Lower leg skin (tissue), 4 donors: ENCODE results near the gene THADA. TPM values are rescaled to one million over a fixed set of nuclear protein-coding genes. Genes with fewer than 3 reads are reported as not detected.

Experiments used
- DNase-seq, 2 donors: peaks; one replicate each; pipeline ENCODE4 v3.0.0-alpha.2; 2019; ENCODE audit warnings: low spot score in 2 of 2
- H3K4me3 ChIP-seq: fragments of 200-600 bp; sonication (generic); 2 replicates; pipeline ENCODE4 v1.5.1; 2017; ENCODE audit warnings: mild to moderate bottlenecking, low read depth; ENCODE audit not compliant: poor library complexity, severe bottlenecking
- POLR2A ChIP-seq, 2 donors: fragments of 450-650 bp; IDR thresholded peaks; one replicate each; pipeline ENCODE4 v1.6.1; 2016 to 2017; ENCODE audit warnings: antibody characterized with exemption in 2 of 2, mild to moderate bottlenecking in 1 of 2, moderate library complexity in 1 of 2
- WGBS, 2 donors: methylation state at CpG; one replicate each; pipeline ENCODE4 v1.1.5; 2018; 5-methylcytosine and 5-hydroxymethylcytosine counted together
- intact Hi-C: fragments of 100-400 bp; cut with DNase I; formaldehyde crosslinking; loops from one replicate; pipeline ENCODE4 v1.15.0; 2023; ENCODE audit warnings: low total_unique reads
- total RNA-seq, 4 donors: library from RNA; depleted of rRNA; stranded (reverse); fragments of >200 nt; gene quantifications; one replicate each; pipeline ENCODE4 v1.1.0, GENCODE V29; 2016
- TF ChIP-seq, protein P1 (sequence below), 3 donors: fragments of 450-650 bp; IDR thresholded peaks; one replicate each; pipeline ENCODE4 v1.5.1; 2016; ENCODE audit warnings: antibody characterized with exemption in 3 of 3, mild to moderate bottlenecking in 3 of 3, moderate library complexity in 2 of 3

THADA gene
- total RNA-seq, 4 donors from 2014 or later = 19.5 to 26.4 (median 22.2) TPM

DNA sequence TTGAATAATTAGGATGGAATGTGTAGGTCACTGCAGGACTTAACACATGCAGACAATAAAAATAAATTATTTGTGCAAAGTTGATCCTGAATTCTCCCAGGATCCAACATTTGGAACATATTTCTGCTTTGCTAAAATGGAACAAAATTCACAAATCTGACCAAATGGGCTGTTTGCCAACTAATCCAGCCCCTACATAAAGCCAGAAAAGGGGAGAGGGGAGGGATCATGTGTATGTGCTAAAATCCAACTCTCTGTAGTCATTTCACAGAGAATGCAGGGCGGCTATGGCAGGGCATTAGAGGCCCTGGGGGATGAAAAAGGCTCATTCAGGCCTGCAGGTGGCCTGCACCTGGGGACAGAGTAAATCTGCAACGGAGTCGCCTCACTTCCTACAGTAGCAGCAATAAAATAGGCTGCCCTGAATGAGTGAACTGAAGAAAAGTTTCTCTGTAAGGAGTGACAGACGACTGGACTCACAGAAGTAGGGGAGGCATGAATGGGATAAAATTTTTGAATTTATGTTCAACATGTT lies 365.4 kb downstream of the THADA start:
- intact Hi-C loops = loop anchor here (5.0 to 10.0 kb wide), 2 partner anchors 314 to 398 kb away; no protein-coding TSS in a partner anchor
- DNase-seq = no peak
- 69 to 70% methylated on average over 4 of the region's 4 CpGs for WGBS, 2 donors
- TF ChIP-seq, protein P1, sequence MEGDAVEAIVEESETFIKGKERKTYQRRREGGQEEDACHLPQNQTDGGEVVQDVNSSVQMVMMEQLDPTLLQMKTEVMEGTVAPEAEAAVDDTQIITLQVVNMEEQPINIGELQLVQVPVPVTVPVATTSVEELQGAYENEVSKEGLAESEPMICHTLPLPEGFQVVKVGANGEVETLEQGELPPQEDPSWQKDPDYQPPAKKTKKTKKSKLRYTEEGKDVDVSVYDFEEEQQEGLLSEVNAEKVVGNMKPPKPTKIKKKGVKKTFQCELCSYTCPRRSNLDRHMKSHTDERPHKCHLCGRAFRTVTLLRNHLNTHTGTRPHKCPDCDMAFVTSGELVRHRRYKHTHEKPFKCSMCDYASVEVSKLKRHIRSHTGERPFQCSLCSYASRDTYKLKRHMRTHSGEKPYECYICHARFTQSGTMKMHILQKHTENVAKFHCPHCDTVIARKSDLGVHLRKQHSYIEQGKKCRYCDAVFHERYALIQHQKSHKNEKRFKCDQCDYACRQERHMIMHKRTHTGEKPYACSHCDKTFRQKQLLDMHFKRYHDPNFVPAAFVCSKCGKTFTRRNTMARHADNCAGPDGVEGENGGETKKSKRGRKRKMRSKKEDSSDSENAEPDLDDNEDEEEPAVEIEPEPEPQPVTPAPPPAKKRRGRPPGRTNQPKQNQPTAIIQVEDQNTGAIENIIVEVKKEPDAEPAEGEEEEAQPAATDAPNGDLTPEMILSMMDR (IDR thresholded peaks at IDR 0.05) = no peak
- no peak for TF ChIP-seq POLR2A (IDR thresholded peaks at IDR 0.05)
- no peak overlapping the region for H3K4me3 ChIP-seq

DNA sequence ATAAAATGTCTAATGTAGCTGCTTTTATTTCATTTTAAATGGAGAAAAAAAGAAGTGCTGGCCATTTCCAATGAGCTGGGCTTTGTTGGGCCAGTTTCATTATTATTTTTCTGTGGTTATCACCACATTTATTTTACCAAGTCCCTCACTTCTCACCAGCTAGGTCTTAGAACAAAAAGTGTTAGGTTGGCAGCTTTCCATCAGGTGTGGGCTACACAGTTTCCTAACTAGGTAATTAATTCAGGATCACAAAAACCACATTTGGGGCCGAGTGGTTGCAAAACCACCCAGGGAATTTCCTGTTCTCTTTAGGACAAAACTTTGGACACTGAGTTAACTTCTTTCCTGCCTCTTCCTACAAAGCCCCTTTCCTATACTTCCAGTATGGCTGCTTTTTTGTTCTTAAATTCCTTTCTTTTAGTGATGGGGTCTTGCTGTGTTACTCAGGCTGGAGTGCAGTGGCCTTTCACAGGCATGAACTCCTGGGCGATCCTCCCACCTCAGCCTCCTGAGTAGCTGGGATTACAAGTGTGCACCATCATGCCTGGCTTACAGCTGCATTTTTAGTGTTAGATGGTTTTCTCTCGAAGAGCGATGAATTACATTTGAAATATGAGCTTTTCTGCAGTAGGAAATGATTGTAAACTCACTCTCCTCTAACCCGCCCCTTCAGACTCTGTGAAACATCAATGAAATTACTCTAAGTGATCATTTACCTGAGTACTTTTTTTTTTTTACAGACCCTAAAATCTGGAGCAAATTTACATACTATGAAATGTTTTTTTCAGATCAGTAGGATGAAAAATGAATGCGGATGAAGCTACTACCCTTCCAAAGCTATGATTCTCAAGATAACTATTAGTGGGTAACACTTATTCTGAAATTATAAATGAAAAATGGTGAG lies 366.8 kb downstream of the THADA start:
- intact Hi-C loops = loop anchor here (10.0 kb wide), 3 partner anchors 254 to 284 kb away; no protein-coding TSS in a partner anchor
- TF ChIP-seq, protein P1 (IDR thresholded peaks at IDR 0.05) = no peak
- no peak for TF ChIP-seq POLR2A (IDR thresholded peaks at IDR 0.05)
- no peak for DNase-seq
- 32 to 35% methylated on average over 6 of the region's 6 CpGs for WGBS, 2 donors
- H3K4me3 ChIP-seq = no peak overlapping the region

DNA sequence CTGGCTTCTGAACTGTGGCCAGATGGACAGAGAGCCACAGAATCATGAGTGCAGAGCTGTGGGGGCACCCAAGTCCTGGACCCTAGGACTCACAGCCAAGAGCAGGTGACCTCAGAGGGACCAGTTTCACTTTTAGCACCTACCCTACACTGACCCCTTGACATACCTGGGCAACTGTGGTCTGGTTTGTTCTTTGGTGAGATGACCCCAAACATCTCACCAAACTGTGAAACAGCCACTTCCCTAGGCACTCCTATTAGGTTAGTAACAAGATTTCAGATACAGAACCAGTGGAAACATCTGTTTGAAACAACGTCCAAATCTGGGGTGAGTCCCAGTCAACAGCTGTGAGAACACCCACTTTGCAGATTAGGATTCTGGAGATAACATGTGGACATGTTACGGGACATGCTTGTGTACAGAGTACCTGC lies 367.5 kb downstream of the THADA start:
- WGBS, 2 donors = 20 to 23% methylated on average over 2 of the region's 2 CpGs
- TF ChIP-seq POLR2A (IDR thresholded peaks at IDR 0.05) = no peak
- TF ChIP-seq, protein P1 (IDR thresholded peaks at IDR 0.05) = no peak
- intact Hi-C loops = loop anchor here (10.0 kb wide), 3 partner anchors 254 to 284 kb away; no protein-coding TSS in a partner anchor
- no peak for DNase-seq
- no peak overlapping the region for H3K4me3 ChIP-seq

DNA sequence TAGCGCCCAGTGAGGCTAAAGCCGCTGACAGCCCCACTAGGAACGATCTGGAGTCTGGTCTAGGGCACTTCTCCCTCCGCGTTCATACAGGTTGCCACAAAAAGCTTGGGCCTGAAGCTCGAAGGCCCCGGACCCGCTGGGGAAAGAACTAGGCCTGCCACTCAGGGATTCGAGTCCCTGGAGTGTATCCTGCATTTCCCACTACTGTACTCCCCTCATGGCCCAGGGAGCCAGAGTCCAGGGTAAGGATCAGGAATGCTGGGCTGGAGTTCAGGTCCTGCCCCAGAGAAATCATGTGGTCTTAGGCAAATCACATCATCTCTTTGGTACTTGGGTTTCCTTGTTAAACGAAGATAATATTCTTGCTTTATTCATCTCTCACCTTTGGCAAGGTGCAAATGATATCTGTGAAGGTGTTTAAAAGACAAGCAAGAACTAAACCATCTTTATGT lies 368.0 kb downstream of the THADA start:
- no peak for TF ChIP-seq POLR2A (IDR thresholded peaks at IDR 0.05)
- TF ChIP-seq, protein P1 (IDR thresholded peaks at IDR 0.05) = no peak
- peak overlapping the region; percentile 62 for H3K4me3 ChIP-seq
- intact Hi-C loops = loop anchor here (10.0 kb wide), 3 partner anchors 253 to 283 kb away; no protein-coding TSS in a partner anchor
- 2 to 3% methylated on average over 7 to 8 of the region's 10 CpGs for WGBS, 2 donors
- no peak for DNase-seq

DNA sequence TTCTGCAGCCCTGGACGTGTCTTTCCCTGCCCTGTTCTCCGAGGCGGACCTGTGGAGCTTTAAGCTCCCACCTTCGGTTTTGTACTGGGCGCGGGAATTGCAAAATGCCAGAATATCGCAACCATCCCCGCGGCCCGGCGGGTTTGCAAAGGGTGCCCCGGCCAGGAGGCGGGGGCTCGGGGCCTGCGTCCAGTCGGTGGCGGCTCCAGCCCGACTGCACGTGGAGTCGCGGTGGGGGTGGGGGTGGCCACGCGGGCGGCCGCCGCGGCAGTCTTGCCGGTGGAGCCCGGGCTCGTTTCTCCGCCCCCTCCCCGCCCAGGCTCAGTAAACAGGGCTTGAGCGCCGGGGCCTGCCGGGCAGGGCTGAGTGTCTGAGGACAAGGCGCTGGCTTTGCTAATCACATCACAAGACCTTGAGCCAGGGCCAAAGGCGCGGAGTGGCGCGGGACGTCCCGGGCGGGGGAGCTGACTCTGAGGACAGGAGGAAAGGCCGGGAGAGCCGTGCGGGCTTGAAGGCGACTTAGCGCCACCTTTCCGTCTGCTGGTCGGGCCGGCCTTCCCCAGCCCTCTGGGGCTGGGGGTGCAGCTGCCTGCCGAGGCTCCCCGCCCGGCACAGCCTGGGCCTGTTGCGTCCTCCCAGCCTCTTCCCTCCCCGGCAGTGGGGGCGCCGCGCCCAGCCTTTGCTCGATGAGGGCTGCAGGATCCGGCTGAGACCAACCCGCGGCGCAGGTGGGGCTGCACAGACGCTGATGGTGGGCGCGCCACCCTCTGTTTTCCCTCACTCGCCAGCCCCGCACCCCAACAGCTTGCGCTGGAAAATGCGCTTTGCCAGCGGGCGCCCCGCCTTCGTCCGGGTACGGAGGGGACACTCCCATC lies 368.6 kb downstream of the THADA start:
- intact Hi-C loops = loop anchor here (10.0 kb wide), 3 partner anchors 252 to 282 kb away; no protein-coding TSS in a partner anchor
- DNase-seq = peak; percentile 95 to 98
- WGBS, 2 donors = 0% methylated on average over 8 to 48 of the region's 77 CpGs
- peak overlapping the region; percentile 62 for H3K4me3 ChIP-seq
- TF ChIP-seq, protein P1 (IDR thresholded peaks at IDR 0.05) = peak in 1 of 3 donors; percentile 10
- peak in 1 of 2 donors; percentile 43 for TF ChIP-seq POLR2A (IDR thresholded peaks at IDR 0.05)
